Testis (tissue), 3 donors: Measurements from ENCODE around the gene SPAG5. TPM values are rescaled to one million over a fixed set of nuclear protein-coding genes. Genes with fewer than 3 reads are reported as not detected.

Experiments
- DNase-seq: peaks from one replicate; pipeline ENCODE4 v3.0.0-alpha.2; 2019
- H3K27ac ChIP-seq, 2 donors: fragments of 200-600 bp; sonication (generic); one replicate each; pipeline ENCODE4 v1.5.1; 2019
- H3K27me3 ChIP-seq: fragments of 200-600 bp; sonication (generic); one replicate; pipeline ENCODE4 v1.5.1; 2019
- H3K36me3 ChIP-seq: fragments of 200-600 bp; sonication (generic); one replicate; pipeline ENCODE4 v1.5.1; 2017; ENCODE audit warnings: low read depth; ENCODE audit errors: missing control alignments
- H3K4me1 ChIP-seq: fragments of 200-600 bp; sonication (generic); one replicate; pipeline ENCODE4 v1.5.1; 2019
- H3K4me3 ChIP-seq, 2 donors: fragments of 200-600 bp; sonication (generic); one replicate each; pipeline ENCODE4 v1.5.1; 2017 to 2019
- H3K9me3 ChIP-seq: fragments of 200-600 bp; sonication (generic); one replicate; pipeline ENCODE4 v1.5.1; 2017
- CTCF ChIP-seq, 3 experiments: fragments of 450-650 bp in 2 of 3; fragments of 200-600 bp in 1 of 3; sonication (generic) in 1 of 3; IDR thresholded peaks; one replicate each; pipeline ENCODE4 v1.5.1; 2016 to 2019; ENCODE audit warnings: antibody characterized with exemption in 3 of 3, mild to moderate bottlenecking in 2 of 3, moderate library complexity in 1 of 3
- POLR2A ChIP-seq: fragments of 450-650 bp; IDR thresholded peaks from one replicate; pipeline ENCODE4 v1.6.1; 2017; ENCODE audit warnings: antibody characterized with exemption, mild to moderate bottlenecking, moderate library complexity
- WGBS, 2 donors: methylation state at CpG; one replicate each; pipeline ENCODE4 v1.1.5; 2018; 5-methylcytosine and 5-hydroxymethylcytosine counted together
- intact Hi-C: fragments of 100-400 bp; cut with DNase I; formaldehyde crosslinking; loops from one replicate; pipeline ENCODE4 v1.15.1; 2023; ENCODE audit warnings: low total_unique reads
- polyA plus RNA-seq: library from polyadenylated mRNA; stranded (reverse); fragments of 350-450 nt; fragmentation: Illumina TruSeq; extraction: RNeasy Lipid Tissue Mini Kit (QIAGEN cat#74804); gene quantifications from one replicate; pipeline ENCODE4 v1.2.3, GENCODE V29; 2014; ENCODE audit warnings: low read depth, low replicate concordance; ENCODE audit not compliant: insufficient read depth
- total RNA-seq, 2 donors: library from RNA; depleted of rRNA; stranded (reverse); fragments of >200 nt; gene quantifications; one replicate each; pipeline ENCODE4 v1.2.3, GENCODE V29; 2016

SPAG5 gene
- total and polyA plus RNA-seq, 3 donors from 2014 or later, result 79.4 to 232 (median 116) TPM

GRCh38 chr17:28582513-28582912, 16.3 kb downstream of the SPAG5 start:
- Histone ChIP-seq H3K9me3 (no peaks in the 10 kb centered on the region), H3K4me3 (no peak overlapping the region), H3K27ac (no peak overlapping the region), H3K27me3 (no peaks in the 10 kb centered on the region), H3K36me3 (no peaks in the 10 kb centered on the region), H3K4me1 (no peaks in the 10 kb centered on the region)
- intact Hi-C loops, result no loop called here
- DNase-seq, result no peak
- TF ChIP-seq POLR2A, result no peak
- no peak for TF ChIP-seq CTCF (IDR thresholded peaks at IDR 0.05)
- WGBS, 2 donors, result 92 to 97% methylated on average over 2 of the region's 2 CpGs

GRCh38 chr17:28580959-28581358, 17.9 kb downstream of the SPAG5 start:
- 97 to 100% methylated on average over 3 of the region's 3 CpGs for WGBS, 2 donors
- TF ChIP-seq POLR2A (no peak), CTCF (IDR thresholded peaks at IDR 0.05) (no peak)

GRCh38 chr17:28579526-28579925, 19.3 kb downstream of the SPAG5 start:
- H3K27ac ChIP-seq, result no peak overlapping the region
- intact Hi-C loops, result no loop called here
- no peak overlapping the region for H3K4me3 ChIP-seq
- peaks cover 6% of the 10 kb centered on the region for H3K4me1 ChIP-seq
- H3K36me3 ChIP-seq, result no peaks in the 10 kb centered on the region
- TF ChIP-seq POLR2A, result no peak
- TF ChIP-seq CTCF (IDR thresholded peaks at IDR 0.05), result no peak
- 87 to 92% methylated on average over 4 of the region's 4 CpGs for WGBS, 2 donors
- H3K9me3 ChIP-seq, result no peaks in the 10 kb centered on the region
- no peak for DNase-seq
- no peaks in the 10 kb centered on the region for H3K27me3 ChIP-seq

More at GRCh38 chr17:28580959-28581358, 17.9 kb downstream of the SPAG5 start:
- Histone ChIP-seq H3K27ac (no peak overlapping the region), H3K4me1 (peaks cover 6% of the 10 kb centered on the region), H3K36me3 (no peaks in the 10 kb centered on the region), H3K27me3 (no peaks in the 10 kb centered on the region), H3K9me3 (no peaks in the 10 kb centered on the region), H3K4me3 (no peak overlapping the region)
- intact Hi-C loops, result no loop called here
- DNase-seq, result no peak

GRCh38 chr17:28578246-28579195, 20.3 kb downstream of the SPAG5 start:
- Histone ChIP-seq H3K27ac (no peak overlapping the region), H3K4me3 (no peak overlapping the region), H3K4me1 (peaks cover 6% of the 10 kb centered on the region), H3K9me3 (no peaks in the 10 kb centered on the region), H3K27me3 (no peaks in the 10 kb centered on the region), H3K36me3 (no peaks in the 10 kb centered on the region)
- intact Hi-C loops, result no loop called here
- TF ChIP-seq CTCF (IDR thresholded peaks at IDR 0.05), result no peak
- no peak for TF ChIP-seq POLR2A
- 95 to 99% methylated on average over 4 to 8 of the region's 8 CpGs for WGBS, 2 donors
- no peak for DNase-seq
